PC-3 (cell line): ENCODE measurements around the gene LURAP1L.

Source experiments
- CTCF ChIP-seq: fragments of 300-600 bp; sonication (generic); conservative IDR thresholded peaks from 2 replicates; pipeline ENCODE4 v1.5.1; 2017; ENCODE audit warnings: antibody characterized with exemption, low read depth, mild to moderate bottlenecking, low read length
- EZH2phosphoT487 ChIP-seq: fragments of 300-600 bp; sonication (generic); IDR thresholded peaks from 2 replicates; pipeline ENCODE4 v1.6.1; 2018; ENCODE audit warnings: mild to moderate bottlenecking, antibody characterized with exemption, low read length, borderline replicate concordance

- TF ChIP-seq CTCF (no peak), EZH2phosphoT487 (no peak)
Measured at GRCh38 chr9:12816656-12817101, 41.9 kb downstream of the LURAP1L start.
